ENCODE data around the gene MORF4L1.
"Not testable (repeated sequence)": the region's sequence is repeated elsewhere in the genome, so short reads cannot be mapped to it uniquely, and the experiment has no call there.

MORF4L1 gene

GRCh38 chr15:78872155-78872971 lies at the start of gene MORF4L1:
Gene MORF4L1 (plus strand): TSS chr15:78872890. CDS start chr15:78873018, 128 bp downstream.
- in situ Hi-C loops (cut with HindIII; ENCODE audit: low pct_ligation_motif_present, low pct_unique_long_range_greater_than_20kb, low sequenced_read_pairs): no loop called here
- peak; percentile 93 for DNase-seq

GRCh38 chr15:78828920-78829319 lies 43.8 kb upstream of the MORF4L1 start:
- DNase-seq: no peak
- in situ Hi-C loops (cut with HindIII; ENCODE audit: low pct_ligation_motif_present, low pct_unique_long_range_greater_than_20kb, low sequenced_read_pairs): no loop called here

GRCh38 chr15:78830514-78831228 lies 42.0 kb upstream of the MORF4L1 start:
- in situ Hi-C loops (cut with HindIII; ENCODE audit: low pct_ligation_motif_present, low pct_unique_long_range_greater_than_20kb, low sequenced_read_pairs): no loop called here
- DNase-seq: no peak

GRCh38 chr15:78831229-78832207 lies 41.2 kb upstream of the MORF4L1 start:
- DNase-seq: no peak
- in situ Hi-C loops (cut with HindIII; ENCODE audit: low pct_ligation_motif_present, low pct_unique_long_range_greater_than_20kb, low sequenced_read_pairs): no loop called here

- in situ Hi-C loops (cut with HindIII; ENCODE audit: low pct_ligation_motif_present, low pct_unique_long_range_greater_than_20kb, low sequenced_read_pairs): no loop called here
- DNase-seq: no peak
Measured at GRCh38 chr15:78836333-78836732, 36.4 kb upstream of the MORF4L1 start.

- in situ Hi-C loops (cut with HindIII; ENCODE audit: low pct_ligation_motif_present, low pct_unique_long_range_greater_than_20kb, low sequenced_read_pairs): no loop called here
Measured at GRCh38 chr15:78837131-78837530, 35.6 kb upstream of the MORF4L1 start.

GRCh38 chr15:78837543-78837942 lies 35.1 kb upstream of the MORF4L1 start:
- in situ Hi-C loops (cut with HindIII; ENCODE audit: low pct_ligation_motif_present, low pct_unique_long_range_greater_than_20kb, low sequenced_read_pairs): no loop called here
- no peak for DNase-seq

More at GRCh38 chr15:78837131-78837530, 35.6 kb upstream of the MORF4L1 start:
- DNase-seq: no peak

GRCh38 chr15:78838489-78838888 lies 34.2 kb upstream of the MORF4L1 start:
- in situ Hi-C loops (cut with HindIII; ENCODE audit: low pct_ligation_motif_present, low pct_unique_long_range_greater_than_20kb, low sequenced_read_pairs): no loop called here
- DNase-seq: no peak

- DNase-seq; in situ Hi-C loops (cut with HindIII; ENCODE audit: low pct_ligation_motif_present, low pct_unique_long_range_greater_than_20kb, low sequenced_read_pairs): not testable (repeated sequence)
Measured at GRCh38 chr15:78839151-78839550, 33.5 kb upstream of the MORF4L1 start.

- in situ Hi-C loops (cut with HindIII; ENCODE audit: low pct_ligation_motif_present, low pct_unique_long_range_greater_than_20kb, low sequenced_read_pairs): no loop called here
- no peak for DNase-seq
Measured at GRCh38 chr15:78840661-78841375, 31.9 kb upstream of the MORF4L1 start.

GRCh38 chr15:78841376-78841706 lies 31.3 kb upstream of the MORF4L1 start:
- DNase-seq: no peak
- in situ Hi-C loops (cut with HindIII; ENCODE audit: low pct_ligation_motif_present, low pct_unique_long_range_greater_than_20kb, low sequenced_read_pairs): no loop called here

GRCh38 chr15:78841891-78842290 lies 30.8 kb upstream of the MORF4L1 start:
- in situ Hi-C loops (cut with HindIII; ENCODE audit: low pct_ligation_motif_present, low pct_unique_long_range_greater_than_20kb, low sequenced_read_pairs): no loop called here
- no peak for DNase-seq

- in situ Hi-C loops (cut with HindIII; ENCODE audit: low pct_ligation_motif_present, low pct_unique_long_range_greater_than_20kb, low sequenced_read_pairs): no loop called here
Measured at GRCh38 chr15:78842519-78842918, 30.2 kb upstream of the MORF4L1 start.

GRCh38 chr15:78846906-78847305 lies 25.8 kb upstream of the MORF4L1 start:
- DNase-seq; in situ Hi-C loops (cut with HindIII; ENCODE audit: low pct_ligation_motif_present, low pct_unique_long_range_greater_than_20kb, low sequenced_read_pairs): not testable (repeated sequence)

More at GRCh38 chr15:78842519-78842918, 30.2 kb upstream of the MORF4L1 start:
- no peak for DNase-seq

GRCh38 chr15:78847387-78847906 lies 25.2 kb upstream of the MORF4L1 start:
- in situ Hi-C loops (cut with HindIII; ENCODE audit: low pct_ligation_motif_present, low pct_unique_long_range_greater_than_20kb, low sequenced_read_pairs); DNase-seq: not testable (repeated sequence)

GRCh38 chr15:78850352-78850751 lies 22.3 kb upstream of the MORF4L1 start:
- no peak for DNase-seq
- in situ Hi-C loops (cut with HindIII; ENCODE audit: low pct_ligation_motif_present, low pct_unique_long_range_greater_than_20kb, low sequenced_read_pairs): no loop called here

- in situ Hi-C loops (cut with HindIII; ENCODE audit: low pct_ligation_motif_present, low pct_unique_long_range_greater_than_20kb, low sequenced_read_pairs): no loop called here
- DNase-seq: no peak
Measured at GRCh38 chr15:78850941-78851755, 21.5 kb upstream of the MORF4L1 start.
